ENCODE data around the gene CSF3. TPM values are rescaled to one million over a fixed set of nuclear protein-coding genes. Genes with fewer than 3 reads are reported as not detected.

The CSF3 gene
- total and polyA plus RNA-seq, 2 of the 13 experiments (the other 11 are each of a cell fraction or from before 2014, with no cell fraction given): 0.09 TPM; not detected in 1

GRCh38 chr17:40024901-40025300 lies 9.7 kb downstream of the CSF3 start:
- in situ Hi-C loops (cut with HindIII; ENCODE audit: extremely low pct_ligation_motif_present, low pct_unique_long_range_greater_than_20kb): no loop called here
- ChIA-PET CTCF (ENCODE audit: low intra/inter-chr PET ratio, low total read pairs) (interaction anchor here (0.9 kb wide), 1 partner anchor 11 kb away, joined by 3 read pairs; no protein-coding TSS in a partner anchor), POLR2A (no interaction called here)

GRCh38 chr17:40025559-40025958 lies 10.3 kb downstream of the CSF3 start:
- Histone ChIP-seq H3K9ac (ENCODE audit: insufficient read depth, low read depth, low read length) (no peak overlapping the region), H3K27ac (ENCODE audit: extremely low read length, insufficient read depth, low read length) (no peak overlapping the region), H3K4me2 (ENCODE audit: low read depth, low read length) (no peak overlapping the region), H3K79me2 (ENCODE audit: insufficient read depth, low read length) (no peaks in the 10 kb centered on the region), H3K4me3 (replicated peaks in 1 of 3; ENCODE audit: insufficient read depth in 1 of 3, low read depth in 2 of 3, low read length in 3 of 3) (no peak overlapping the region), H4K20me1 (ENCODE audit: insufficient read depth, low read length) (no peaks in the 10 kb centered on the region), H3K36me3 (replicated peaks in 1 of 2; ENCODE audit: control insufficient read depth in 1 of 2, insufficient read depth in 2 of 2, low read length in 2 of 2) (peaks cover 41 to 73% of the 10 kb centered on the region in 2 experiments), H3K4me1 (ENCODE audit: insufficient read depth, low read length) (no peaks in the 10 kb centered on the region), H2AFZ (ENCODE audit: low read length) (no peak overlapping the region), H3K27me3 (ENCODE audit: control insufficient read depth in 1 of 2, insufficient read depth in 2 of 2, low read length in 2 of 2) (no peaks in the 10 kb centered on the region), H3K9me3 (ENCODE audit: low read length) (no peaks in the 10 kb centered on the region)
- FAIRE-seq: no peak
- WGBS (ENCODE audit: low lambda C conversion rate): 93% methylated on average over 2 of the region's 2 CpGs
- DNase-seq (ENCODE audit: low spot score): no peak
- ATAC-seq: no peak
- CTCF ChIA-PET (ENCODE audit: low intra/inter-chr PET ratio, low total read pairs): interaction anchor here (0.9 to 2.7 kb wide), 2 partner anchors 12 kb away, joined by 3 to 56 read pairs; partner anchors contain the start of gene CSF3
- in situ Hi-C loops (cut with HindIII; ENCODE audit: extremely low pct_ligation_motif_present, low pct_unique_long_range_greater_than_20kb): no loop called here
- intact Hi-C loops (cut with micrococcal nuclease; ENCODE audit: unreplicated experiment): no loop called here
- POLR2A ChIA-PET: interaction anchor here (0.6 kb wide), 1 partner anchor 107 kb away, joined by 4 read pairs; no protein-coding TSS in a partner anchor
- BruUV-seq (replicated peaks): no TSS peak
- TF ChIP-seq BCL3 (CRISPR knock-in tag; IDR thresholded peaks at IDR 0.05): no peak
- TF ChIP-seq AKAP8 (CRISPR knock-in tag; IDR thresholded peaks at IDR 0.05): no peak
- no peak for TF ChIP-seq ZNF142 (CRISPR knock-in tag; IDR thresholded peaks at IDR 0.05)
- TF ChIP-seq, protein P1, sequence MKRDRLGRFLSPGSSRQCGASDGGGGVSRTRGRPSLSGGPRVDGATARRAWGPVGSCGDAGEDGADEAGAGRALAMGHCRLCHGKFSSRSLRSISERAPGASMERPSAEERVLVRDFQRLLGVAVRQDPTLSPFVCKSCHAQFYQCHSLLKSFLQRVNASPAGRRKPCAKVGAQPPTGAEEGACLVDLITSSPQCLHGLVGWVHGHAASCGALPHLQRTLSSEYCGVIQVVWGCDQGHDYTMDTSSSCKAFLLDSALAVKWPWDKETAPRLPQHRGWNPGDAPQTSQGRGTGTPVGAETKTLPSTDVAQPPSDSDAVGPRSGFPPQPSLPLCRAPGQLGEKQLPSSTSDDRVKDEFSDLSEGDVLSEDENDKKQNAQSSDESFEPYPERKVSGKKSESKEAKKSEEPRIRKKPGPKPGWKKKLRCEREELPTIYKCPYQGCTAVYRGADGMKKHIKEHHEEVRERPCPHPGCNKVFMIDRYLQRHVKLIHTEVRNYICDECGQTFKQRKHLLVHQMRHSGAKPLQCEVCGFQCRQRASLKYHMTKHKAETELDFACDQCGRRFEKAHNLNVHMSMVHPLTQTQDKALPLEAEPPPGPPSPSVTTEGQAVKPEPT (CRISPR knock-in tag; IDR thresholded peaks at IDR 0.05; ENCODE audit: low read depth): no peak

More at GRCh38 chr17:40024901-40025300, 9.7 kb downstream of the CSF3 start:
- Histone ChIP-seq H4K20me1 (ENCODE audit: insufficient read depth, low read length) (no peaks in the 10 kb centered on the region), H3K4me2 (ENCODE audit: low read depth, low read length) (no peak overlapping the region), H3K36me3 (replicated peaks in 1 of 2; ENCODE audit: control insufficient read depth in 1 of 2, insufficient read depth in 2 of 2, low read length in 2 of 2) (peaks cover 45 to 76% of the 10 kb centered on the region in 2 experiments), H3K4me3 (replicated peaks in 1 of 3; ENCODE audit: insufficient read depth in 1 of 3, low read depth in 2 of 3, low read length in 3 of 3) (no peak overlapping the region), H3K9me3 (ENCODE audit: low read length) (no peaks in the 10 kb centered on the region), H2AFZ (ENCODE audit: low read length) (no peak overlapping the region), H3K9ac (ENCODE audit: insufficient read depth, low read depth, low read length) (no peak overlapping the region), H3K4me1 (ENCODE audit: insufficient read depth, low read length) (no peaks in the 10 kb centered on the region), H3K27me3 (ENCODE audit: control insufficient read depth in 1 of 2, insufficient read depth in 2 of 2, low read length in 2 of 2) (no peaks in the 10 kb centered on the region), H3K27ac (ENCODE audit: extremely low read length, insufficient read depth, low read length) (no peak overlapping the region), H3K79me2 (ENCODE audit: insufficient read depth, low read length) (no peaks in the 10 kb centered on the region)
- intact Hi-C loops (cut with micrococcal nuclease; ENCODE audit: unreplicated experiment): no loop called here
- TF ChIP-seq PCBP2 (optimal IDR thresholded peaks at IDR 0.05; ENCODE audit: low read depth, low read length, poor library complexity, severe bottlenecking): no peak
- BruUV-seq (replicated peaks): no TSS peak
- FAIRE-seq (no peak), ATAC-seq (no peak), DNase-seq (ENCODE audit: low spot score) (no peak)
- WGBS (ENCODE audit: low lambda C conversion rate): 97% methylated on average over 8 of the region's 8 CpGs

Measured in HepG2 (cell line).